ENCODE results near the gene TSPEAR.

The TSPEAR gene

DNA sequence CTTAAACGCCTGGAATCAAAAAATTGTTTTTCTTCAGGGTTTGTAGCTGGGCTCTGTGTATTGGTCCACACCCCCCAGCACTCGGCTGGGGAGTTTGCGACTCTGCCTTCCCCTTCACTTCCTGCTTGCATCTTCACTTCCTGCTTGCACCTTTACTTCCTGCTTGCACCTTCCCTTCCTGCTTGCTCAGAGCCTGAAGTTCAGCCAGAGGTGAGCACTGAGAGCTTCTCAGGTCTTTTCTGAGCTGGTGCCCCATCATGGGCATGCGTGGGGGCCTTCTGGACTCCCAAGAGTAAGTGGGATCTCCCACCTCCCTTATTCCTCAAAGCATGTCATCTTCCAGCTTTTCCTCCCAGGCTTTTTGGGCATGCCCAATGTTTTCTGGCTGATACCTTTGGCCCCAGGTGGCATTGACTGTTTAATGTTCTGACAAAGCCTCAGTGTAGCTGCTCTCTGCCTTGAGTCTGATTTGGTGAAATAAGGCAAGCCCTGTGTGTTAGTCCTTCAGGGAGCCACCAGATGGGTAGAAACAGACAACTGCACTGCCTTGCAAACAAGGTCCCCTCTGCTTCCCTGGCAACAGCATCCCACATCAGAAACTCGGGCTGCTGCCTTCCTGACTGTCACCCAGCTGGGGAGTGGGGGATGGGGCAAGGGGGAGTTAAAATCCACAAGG lies 163.6 kb downstream of the TSPEAR start:
- no peak for DNase-seq (ENCODE audit: low read depth in 2 of 2)

DNA sequence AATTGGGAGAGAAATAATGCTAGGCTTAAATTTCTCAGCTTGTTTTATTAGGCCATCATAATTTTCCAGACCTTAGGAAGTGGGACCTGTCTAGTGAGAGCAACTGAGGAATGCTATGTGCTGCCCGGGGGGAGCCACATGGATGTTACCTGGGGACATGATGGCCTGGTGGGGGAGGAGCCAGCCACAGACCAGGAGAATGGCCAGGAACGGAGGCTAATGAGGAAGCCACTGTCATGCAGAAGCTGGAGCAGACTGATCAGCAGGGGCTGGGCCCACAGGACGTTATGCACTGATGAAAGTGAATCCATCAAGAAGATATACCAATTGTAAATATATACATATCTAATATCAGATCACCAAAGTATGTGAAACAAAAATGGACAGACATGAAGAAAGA lies 166.8 kb downstream of the TSPEAR start:
- no peak for DNase-seq (ENCODE audit: low read depth in 2 of 2)

DNA sequence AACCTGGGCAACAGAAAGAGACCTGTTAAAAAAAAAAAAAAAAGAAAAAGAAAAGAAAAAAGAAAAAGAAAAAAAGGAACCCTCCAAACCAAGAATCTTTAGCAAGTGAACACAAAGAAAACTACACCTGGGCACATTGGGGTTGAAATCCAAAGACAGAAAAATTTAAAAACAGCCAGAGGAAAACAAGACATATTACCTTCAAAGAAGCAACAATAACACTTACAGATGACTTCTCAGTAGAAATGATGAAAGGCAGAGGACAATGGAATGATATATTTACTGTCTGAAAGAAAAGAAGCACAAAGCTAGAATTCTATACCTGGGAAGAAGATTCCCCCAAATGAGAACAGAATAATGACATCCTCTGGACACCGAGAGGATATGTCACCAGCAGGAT lies 168.7 kb downstream of the TSPEAR start:
- DNase-seq (ENCODE audit: low read depth in 2 of 2): no peak

DNA sequence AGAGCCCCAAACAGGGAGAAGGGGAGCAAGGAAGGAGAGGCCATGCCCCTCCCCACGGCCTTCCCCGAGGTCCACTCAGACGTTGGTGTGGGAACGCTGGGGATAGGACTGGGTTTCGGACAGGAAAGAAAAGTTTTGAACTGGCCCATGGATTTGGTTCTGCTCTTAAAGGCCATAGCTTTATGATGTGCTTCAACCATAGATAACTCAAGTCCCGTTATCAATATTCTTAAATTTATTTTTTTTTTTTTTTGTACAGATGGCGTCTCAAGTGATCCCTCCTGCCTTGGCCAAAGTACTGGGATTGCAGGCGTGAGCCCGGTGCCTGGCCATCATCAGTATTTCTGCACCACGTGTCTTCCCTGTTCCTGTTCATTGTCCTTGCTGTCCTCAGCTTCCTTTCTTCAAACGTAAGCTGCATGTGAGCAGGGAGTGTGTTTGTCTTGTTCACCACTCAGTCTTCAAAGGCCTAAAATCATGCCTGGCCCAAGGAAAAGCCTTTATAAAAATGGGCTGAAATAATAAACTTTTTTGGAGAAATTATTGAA lies 170.6 kb downstream of the TSPEAR start:
- no peak for DNase-seq (ENCODE audit: low read depth in 2 of 2)

DNA sequence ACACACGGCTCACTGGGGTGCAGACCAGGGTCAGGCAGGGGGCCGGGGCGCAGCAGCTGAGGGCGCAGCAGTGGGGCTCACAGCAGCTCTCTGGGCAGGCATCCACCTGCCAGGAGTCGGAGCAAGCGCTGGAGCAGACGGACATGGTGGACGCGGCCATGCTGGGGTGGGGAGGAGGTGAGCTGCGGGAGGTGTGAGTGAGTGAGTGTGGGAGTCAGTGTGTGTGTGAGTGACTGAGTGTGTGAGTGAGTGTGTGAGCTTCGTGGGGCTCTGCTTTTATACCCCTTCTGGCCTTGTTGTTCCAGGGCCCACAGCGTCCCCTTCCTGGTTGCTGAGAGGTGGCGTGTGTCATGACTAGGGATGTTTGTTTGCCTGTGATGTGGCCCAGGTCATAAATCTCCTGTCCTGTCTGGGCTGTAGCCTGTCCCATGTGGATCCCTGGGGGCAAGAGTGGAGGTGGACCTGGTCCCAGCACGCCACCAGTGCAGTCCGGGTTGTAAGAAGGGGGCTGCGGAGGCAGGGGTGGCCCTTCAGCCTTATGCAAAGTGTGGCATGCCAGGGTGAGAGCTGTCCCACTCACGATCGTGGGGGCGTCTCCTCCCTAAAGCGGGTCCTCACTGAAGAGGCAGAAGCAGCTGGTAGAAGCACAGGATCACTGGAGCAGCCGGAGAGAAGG lies 171.2 kb downstream of the TSPEAR start, which contains the start of gene KRTAP10-1:
TSS of gene KRTAP10-1 (minus strand) at position 205 of the 676 bp plus-strand sequence. CDS start at position 160, 45 bp downstream.
- DNase-seq (ENCODE audit: low read depth in 2 of 2): no peak

DNA sequence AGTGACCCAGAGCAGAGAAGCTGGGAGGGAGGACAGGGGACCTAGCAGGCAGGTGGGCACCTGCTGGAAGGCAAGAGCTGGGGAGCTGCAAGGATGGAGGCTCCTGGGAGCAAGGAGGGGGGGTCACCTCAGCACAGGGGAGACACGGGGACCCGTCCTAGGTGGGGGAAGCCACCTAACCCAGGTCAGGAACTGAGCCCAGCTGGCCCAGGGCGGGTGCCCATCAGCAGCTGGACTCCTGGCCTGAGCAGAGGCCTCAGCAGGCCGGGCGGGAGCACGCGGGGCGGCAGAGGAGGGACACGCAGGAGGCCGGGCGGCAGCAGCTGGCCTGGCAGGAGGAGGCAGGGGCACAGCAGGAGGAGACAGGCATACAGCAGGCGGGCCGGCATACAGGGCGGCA lies 172.3 kb downstream of the TSPEAR start:
- DNase-seq (ENCODE audit: low read depth in 2 of 2): no peak

DNA sequence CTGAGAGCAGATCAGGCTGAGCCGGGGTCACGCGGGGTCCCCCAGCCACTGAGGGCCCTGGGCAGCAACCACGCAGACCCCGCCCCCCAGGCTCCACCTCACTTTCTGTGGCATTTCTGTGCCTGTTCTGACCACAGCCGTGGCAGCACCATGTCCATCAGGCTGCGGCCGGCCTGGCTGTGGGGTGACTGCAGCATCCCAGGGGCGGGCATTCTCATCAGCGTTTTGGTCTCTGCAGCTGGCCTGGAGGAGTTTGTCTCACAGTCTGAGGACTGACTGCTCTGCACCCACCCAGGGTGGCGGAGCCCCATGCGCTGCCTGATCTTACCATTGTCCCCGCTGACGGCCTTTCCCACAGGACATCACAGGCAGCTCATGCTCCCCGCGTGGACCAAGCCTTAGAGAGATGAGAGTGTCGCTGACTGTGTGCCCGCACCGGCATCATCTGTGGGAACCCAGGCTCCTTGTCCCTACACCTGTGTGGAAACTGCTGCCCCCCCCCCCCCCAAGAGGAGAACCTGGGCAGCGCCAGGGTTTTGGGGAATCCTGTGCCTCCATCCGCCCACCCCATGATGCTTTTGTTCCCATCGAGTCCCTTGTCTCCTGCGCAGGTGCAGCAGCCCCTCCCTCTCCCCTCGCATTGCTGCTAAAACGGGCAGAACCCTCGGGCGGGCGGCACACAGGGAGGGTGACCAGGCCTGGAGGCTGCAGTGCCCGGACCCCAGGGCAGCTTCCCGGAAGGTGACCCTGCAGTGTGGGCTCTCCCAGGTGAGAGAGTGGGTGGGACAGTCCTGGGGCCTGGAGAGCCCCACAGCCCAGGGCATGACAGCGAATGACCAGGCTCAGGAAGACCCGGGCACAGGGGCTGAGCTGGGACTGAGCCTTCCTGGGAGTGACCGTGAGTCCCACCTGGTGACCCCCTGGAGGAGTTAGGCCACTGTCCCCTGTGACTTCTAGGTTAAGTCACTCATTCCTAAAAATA lies 173.2 kb downstream of the TSPEAR start:
- no peak for DNase-seq (ENCODE audit: low read depth in 2 of 2)

DNA sequence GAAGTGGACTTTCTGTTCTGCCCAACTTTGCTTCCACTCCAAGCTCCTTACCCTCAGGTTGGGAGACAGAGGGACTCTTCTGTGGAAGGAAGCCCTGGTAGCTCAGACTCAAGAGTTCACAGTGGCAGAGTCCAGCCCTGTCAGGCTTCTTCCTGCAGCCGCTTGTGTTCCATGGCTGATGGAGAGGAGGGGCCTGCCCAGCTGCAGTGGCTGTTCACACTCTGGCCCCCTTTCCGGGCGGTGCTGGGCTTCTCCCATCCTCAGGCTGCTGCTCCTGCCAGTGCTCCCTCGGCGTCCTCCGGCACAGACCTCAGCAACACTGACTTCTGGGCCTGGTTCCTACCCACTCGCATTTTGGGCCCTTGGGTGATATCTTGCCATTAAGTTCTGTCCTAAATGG lies 175.4 kb downstream of the TSPEAR start:
- DNase-seq (ENCODE audit: low read depth in 2 of 2): no peak

DNA sequence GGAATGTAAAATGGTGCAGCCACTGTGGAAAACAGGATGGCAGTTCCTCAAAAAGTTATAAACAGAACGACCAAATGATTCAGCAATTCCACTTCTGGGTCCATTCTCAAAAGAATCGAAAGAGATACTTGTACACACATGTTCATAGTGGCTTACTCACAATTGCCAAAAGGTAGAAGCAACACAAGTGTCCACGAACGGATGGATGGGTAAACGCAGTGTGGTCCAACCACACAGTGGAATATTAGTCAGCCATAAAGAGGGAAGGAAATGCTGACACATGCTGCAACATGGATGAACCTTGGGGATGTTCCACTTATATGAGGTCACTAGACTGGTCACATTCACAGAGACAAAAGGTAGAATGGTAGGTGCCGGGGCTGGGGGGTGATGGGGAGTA lies 176.7 kb downstream of the TSPEAR start:
- DNase-seq (ENCODE audit: low read depth in 2 of 2): no peak

DNA sequence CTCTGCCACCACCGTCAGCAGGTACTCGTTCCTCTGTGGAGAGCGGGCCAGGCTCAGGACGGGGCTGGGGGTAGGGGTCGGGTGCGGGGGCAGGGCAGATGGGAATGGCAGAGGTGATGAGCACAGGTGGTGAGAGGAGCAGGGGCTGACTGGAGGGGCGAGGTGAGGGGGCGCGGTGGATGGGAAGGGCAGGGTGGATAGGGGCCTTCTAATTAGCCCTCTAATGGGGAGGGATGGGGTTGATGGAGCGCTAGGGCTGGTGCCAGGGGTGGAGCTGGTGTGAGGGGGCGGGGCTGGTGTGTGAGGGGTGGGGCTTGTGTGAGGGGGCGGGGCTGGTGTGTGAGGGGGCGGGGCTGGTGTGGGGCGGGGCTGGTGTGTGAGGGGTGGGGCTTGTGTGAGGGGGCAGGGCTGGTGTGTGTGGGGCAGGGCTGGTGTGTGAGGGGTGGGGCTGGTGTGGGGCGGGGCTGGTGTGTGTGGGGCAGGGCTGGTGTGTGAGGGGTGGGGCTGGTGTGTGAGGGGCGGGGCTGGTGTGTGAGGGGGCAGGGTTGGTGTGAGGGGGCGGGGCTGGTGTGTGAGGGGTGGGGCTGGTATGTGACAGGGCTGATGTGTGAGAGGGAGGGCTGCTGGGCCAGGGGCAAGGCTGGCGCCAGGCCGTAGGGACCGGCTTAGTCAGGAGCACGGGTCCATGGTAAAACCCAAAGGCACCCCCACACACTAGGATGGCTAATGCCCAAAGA lies 177.3 kb downstream of the TSPEAR start:
- no peak for DNase-seq (ENCODE audit: low read depth in 2 of 2)

DNA sequence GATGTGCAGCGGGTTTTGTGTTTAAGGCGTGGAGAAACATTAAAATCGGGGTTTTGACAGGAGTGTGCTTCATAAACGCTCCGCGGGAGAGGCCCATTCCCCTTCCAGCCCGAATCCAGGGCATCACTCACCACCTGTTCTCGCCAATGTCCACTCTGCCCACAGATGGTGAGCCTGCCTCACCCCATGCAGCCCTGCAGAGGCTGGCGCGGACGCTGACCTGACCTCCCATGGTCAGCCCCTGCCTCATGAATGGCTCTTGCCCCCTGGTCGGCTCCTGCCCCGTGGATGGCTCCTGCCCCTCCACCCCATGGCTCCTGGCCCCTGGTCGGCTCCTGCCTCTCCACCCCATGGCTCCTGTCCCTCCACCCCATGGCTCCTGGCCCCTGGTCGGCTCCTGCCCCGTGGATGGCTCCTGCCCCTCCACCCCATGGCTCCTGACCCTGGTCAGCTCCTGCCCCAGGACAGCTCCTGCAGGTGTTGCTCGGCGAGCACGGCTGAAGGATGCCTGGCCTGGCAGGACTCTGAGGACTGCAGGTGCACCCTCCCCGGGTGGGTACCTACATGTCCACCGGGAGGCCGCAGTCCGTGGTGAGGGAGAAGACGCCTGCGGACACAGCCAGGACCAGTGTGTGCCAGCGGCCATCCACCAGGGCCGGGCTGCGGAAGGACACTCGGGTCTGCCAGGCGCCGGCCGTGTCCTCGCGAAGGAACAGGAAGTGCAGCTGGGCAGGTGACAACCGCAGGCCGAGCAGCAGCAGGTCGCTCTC lies 178.1 kb downstream of the TSPEAR start:
- DNase-seq (ENCODE audit: low read depth in 2 of 2): no peak

DNA sequence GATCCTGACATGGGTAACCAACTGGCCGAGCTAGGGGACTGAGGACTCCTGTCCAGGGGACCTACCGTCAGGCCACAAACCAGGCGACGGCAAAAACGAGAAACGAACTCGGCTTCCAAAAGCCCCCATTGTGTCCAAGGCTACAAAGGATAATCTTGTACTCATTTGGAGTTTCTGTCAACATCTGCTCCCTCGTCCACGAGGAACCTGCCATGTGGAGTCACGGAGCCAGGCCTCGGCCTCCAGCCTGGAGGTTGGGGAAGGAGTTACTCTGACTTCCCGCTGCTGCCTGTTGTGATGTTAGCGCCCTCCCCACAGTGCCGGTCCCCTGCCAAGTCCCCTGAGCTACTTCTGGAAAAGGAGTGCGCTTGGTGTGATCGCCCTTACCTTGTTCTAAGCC lies 178.7 kb downstream of the TSPEAR start:
- no peak for DNase-seq (ENCODE audit: low read depth in 2 of 2)

DNA sequence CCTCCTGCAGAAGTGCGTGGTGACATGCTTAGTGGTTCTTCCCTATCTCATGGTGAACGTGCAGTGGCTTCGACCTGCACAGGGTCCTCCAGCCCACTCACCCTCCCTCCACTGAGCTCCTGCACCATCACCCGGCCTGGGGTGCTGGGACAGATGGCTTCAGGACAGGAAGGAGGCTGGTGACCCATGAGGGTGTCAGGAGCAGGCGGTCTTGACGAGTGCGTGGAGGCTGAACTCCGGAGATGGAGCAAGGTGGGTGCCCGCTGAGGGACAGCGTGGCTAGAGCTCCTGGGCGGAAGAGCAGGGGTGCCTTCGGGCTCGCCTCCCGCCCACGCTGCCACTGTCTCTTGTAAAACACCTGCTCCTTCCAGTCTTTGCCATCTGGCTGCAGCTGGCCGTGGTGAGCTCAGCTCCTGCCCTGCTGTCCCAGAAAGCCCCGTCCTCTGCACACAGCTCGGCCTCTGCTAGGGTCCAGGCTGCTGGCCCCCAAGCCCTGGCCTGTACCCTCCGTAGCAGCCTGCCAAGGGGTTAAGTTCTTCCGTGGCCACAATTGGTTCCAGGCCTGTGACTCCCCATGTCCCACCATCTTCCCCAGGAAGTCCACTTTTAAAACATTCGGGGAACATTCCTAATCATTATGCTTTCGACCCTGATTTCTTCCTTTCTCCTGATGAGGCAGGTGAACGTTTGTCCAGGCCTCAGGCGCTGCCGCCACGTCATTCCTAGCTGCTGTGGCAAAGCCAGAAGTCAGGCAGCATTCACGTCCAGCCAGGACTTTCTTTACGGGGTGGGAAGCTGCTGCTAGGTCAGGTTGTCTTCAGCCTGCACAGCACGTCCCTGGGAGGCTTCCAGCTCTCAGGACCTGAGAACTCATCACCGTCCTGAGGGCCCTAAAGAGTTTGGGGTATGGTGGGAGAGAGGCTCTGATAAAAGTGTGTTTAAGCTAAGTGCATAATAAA lies 179.5 kb downstream of the TSPEAR start:
- no peak for DNase-seq (ENCODE audit: low read depth in 2 of 2)

DNA sequence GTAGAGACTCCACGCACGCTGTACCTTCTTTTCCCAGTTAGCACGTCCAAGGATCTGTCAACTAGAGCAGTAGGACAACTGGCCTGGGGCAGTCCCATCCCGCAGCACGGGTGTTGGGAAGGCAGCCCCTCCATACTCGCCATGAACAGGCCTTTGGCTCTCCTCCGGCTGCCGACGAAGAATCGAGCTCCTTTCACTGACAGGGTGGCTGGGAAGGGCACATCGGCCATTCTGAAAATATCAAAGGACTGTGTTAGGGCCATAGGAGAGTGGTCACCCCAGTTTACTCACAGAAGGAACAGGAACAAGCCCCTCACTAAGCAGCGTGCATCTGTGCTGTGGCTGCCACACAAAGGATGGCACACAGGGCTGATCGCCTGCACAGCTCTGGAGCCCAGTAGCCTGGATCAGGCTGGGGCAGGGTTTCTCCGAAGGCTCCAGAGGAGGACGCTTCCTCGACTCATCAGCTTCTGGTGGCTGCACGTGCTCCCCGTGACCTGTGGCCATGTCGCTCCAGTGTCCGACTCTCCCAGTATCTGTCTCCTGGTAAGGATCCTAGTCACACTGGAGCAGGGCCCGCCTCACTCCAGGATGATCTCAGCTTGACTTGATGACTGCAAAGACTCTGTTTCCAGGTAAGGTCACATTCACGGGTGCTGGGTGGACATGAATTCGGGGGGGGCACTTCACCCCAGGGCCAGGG lies 180.3 kb downstream of the TSPEAR start:
- DNase-seq (ENCODE audit: low read depth in 2 of 2): no peak

DNA sequence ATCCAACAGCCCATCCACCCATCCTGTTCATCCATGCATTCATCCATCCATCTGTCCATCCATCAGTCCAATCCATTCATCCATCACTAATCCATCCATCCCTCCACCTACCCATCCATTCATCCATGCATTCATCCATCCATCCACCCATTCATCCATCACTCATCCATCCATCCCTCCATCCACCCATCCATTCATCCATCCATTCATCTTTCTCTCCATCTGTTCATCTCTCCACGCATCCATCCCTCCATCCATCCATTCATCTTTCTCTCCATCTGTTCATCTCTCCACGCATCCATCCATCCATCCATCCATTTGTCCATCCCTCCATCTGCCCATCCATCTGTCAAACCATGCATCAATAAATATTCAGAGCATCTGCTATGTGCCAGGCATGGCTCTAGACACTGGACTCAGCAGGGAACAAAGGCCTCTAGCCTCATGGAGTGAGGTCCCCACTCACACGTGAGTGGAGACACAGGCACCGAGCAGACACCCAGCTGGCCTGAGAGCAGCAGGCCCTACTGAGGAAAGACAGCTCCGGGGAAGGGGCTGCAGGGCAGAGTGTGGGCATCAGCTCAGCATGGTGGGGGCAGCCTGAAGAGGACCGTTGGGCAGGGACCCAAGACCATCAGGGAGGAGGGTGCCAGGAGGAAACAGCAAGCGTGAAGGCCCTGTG lies 181.0 kb downstream of the TSPEAR start:
- no peak for DNase-seq (ENCODE audit: low read depth in 2 of 2)

DNA sequence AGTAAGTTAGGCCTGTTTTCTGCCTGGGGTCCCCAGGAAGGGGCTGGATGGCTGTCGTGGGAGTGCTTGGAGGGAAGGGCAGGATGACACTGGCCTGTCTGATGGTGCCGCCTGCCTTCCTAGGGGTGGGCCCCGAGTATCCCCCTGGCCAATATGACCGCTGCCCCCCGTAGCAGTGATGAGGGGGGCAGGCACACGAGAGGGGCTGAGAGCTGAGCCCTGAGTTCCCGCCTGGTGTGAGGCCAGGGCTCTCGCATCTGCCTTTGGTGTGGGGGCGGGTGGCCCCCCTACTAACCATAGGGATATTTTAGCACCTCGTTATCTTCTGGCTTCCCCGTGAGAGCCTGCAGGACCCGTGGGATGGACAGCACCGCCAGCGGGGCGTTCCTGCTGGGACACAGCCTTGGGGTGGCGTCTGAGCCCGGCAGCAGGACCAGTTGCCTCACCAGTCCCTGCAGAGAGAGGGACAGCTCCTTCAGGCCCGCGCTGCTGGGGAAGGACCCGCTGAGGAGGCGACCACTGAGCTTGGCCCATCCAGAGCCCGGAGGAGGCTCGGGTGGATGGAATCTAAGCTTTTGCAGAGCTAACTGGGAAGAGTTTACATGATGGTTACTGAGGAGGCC lies 181.8 kb downstream of the TSPEAR start:
- no peak for DNase-seq (ENCODE audit: low read depth in 2 of 2)

DNA sequence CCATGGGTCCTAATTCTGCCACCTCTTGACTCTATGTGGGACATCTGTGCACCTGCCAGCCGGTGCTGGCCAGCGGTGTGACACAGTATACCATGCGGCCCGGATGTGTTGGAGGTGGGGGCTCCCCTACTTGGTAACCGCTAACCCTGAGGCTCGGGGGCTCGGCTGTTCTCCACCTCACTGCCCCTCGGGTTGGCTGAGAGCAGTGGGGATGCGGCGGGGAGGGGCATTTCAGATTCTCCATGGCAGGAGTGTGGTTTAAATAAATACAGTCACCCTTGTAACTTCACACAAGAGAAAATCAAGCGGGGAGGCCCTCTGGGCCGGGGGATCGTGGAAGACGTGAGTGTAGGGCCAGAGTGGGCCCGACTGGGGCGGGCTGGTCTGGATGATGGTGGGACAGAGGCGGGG lies 182.4 kb downstream of the TSPEAR start:
- no peak for DNase-seq (ENCODE audit: low read depth in 2 of 2)

DNA sequence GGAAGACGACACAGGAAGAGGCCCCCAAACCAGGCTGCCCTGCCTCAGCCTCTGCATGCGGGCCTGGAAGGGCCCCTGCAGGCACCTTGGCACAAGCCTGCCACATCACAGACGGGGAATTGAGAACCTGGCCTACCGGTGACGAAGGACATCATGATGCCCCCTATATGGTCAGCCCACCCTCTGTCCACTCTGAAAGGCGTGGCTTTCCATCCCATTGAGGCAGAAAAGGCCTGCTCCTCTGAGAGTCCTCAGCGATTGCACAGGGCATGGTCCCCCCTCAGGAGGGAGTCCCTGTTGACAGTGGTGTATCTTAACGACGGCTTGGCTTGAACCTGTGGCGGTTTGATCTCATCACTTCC lies 182.8 kb downstream of the TSPEAR start:
- no peak for DNase-seq (ENCODE audit: low read depth in 2 of 2)
